SK-N-SH (cell line): ENCODE data around the gene SLC22A17. TPM values are rescaled to one million over a fixed set of nuclear protein-coding genes. Genes with fewer than 3 reads are reported as not detected.

Experiments used
- CTCF ChIA-PET: fragments of 300-600, 350-600 bp; formaldehyde crosslinking; extraction: SDS; loops from one replicate; lab custom pipeline; 2021; lab: Yijun Ruan, JAX
- POLR2A ChIA-PET: fragments of 350-600 bp; sonication (Branson Sonifier 250); formaldehyde crosslinking; extraction: SDS; loops from one replicate; lab custom pipeline; 2020; ENCODE audit warnings: antibody characterized with exemption, inconsistent platforms; lab: Yijun Ruan, JAX
- DNase-seq: peaks from one replicate; pipeline ENCODE4 v3.0.0; 2012
- H2AFZ ChIP-seq: fragments of 200-600 bp; sonication (generic); 2 replicates; pipeline ENCODE4 v1.8.1; 2016; ENCODE audit warnings: antibody characterized with exemption, mild to moderate bottlenecking, low read depth
- H3F3A ChIP-seq: fragments of 200-600 bp; sonication (generic); replicated peaks from 2 replicates; pipeline ENCODE3; 2016; ENCODE audit warnings: antibody characterized with exemption, mild to moderate bottlenecking; ENCODE audit not compliant: insufficient read depth
- H3K27ac ChIP-seq, 2 experiments: fragments of 200-500 bp in 1 of 2; fragments of 200-600 bp in 1 of 2; sonication (Bioruptor generic) in 1 of 2; sonication (generic), shearing (Covaris generic) in 1 of 2; 2 replicates each; pipeline versions ENCODE4 v1.5.1 to v1.6.1; 2014 to 2016; ENCODE audit warnings: low read depth in 2 of 2, inconsistent platforms in 1 of 2, low read length in 1 of 2, mild to moderate bottlenecking in 1 of 2, mixed read lengths in 1 of 2
- H3K27me3 ChIP-seq: fragments of 200-600 bp; sonication (generic), shearing (Covaris generic); 2 replicates; pipeline ENCODE4 v1.6.1; 2016; ENCODE audit warnings: mixed run types; ENCODE audit not compliant: insufficient read depth
- H3K36me3 ChIP-seq, 2 experiments: fragments of 200-500 bp in 1 of 2; fragments of 200-600 bp in 1 of 2; sonication (Bioruptor generic) in 1 of 2; sonication (generic) in 1 of 2; replicated peaks in 1 of 2; 2 replicates each; pipeline versions ENCODE3 to v1.5.1; 2014 to 2016; ENCODE audit warnings: low read length in 1 of 2, mild to moderate bottlenecking in 1 of 2; ENCODE audit not compliant: insufficient read depth in 2 of 2, control insufficient read depth in 1 of 2
- H3K4me1 ChIP-seq, 2 experiments: fragments of 200-500 bp in 1 of 2; fragments of 200-600 bp in 1 of 2; sonication (Bioruptor generic) in 1 of 2; sonication (generic), shearing (Covaris generic) in 1 of 2; 2 replicates each; pipeline versions ENCODE4 v1.5.1 to v1.6.1; 2014 to 2016; ENCODE audit warnings: low read depth in 1 of 2, low read length in 1 of 2, mixed run types in 1 of 2; ENCODE audit not compliant: insufficient read depth in 2 of 2, control insufficient read depth in 1 of 2
- H3K4me2 ChIP-seq: fragments of 200-600 bp; sonication (generic), shearing (Covaris generic); 2 replicates; pipeline ENCODE4 v1.6.1; 2017; ENCODE audit warnings: mixed run types
- H3K4me3 ChIP-seq, 2 experiments: fragments of 200-500 bp in 1 of 2; fragments of 200-600 bp in 1 of 2; sonication (Bioruptor generic) in 1 of 2; sonication (generic), shearing (Covaris generic) in 1 of 2; 2 replicates each; pipeline versions ENCODE4 v1.5.1 to v1.8.1; 2014 to 2016; ENCODE audit warnings: low read depth in 2 of 2, inconsistent platforms in 1 of 2, low read length in 1 of 2, mild to moderate bottlenecking in 1 of 2, mixed read lengths in 1 of 2, moderate library complexity in 1 of 2
- H3K79me2 ChIP-seq: fragments of 200-600 bp; sonication (generic); 2 replicates; pipeline ENCODE4 v1.8.1; 2017; ENCODE audit warnings: mild to moderate bottlenecking; ENCODE audit not compliant: insufficient read depth
- H3K9ac ChIP-seq: fragments of 200-600 bp; sonication (generic); 2 replicates; pipeline ENCODE4 v1.6.1; 2017; ENCODE audit warnings: mixed run types
- H3K9me2 ChIP-seq: fragments of 200-600 bp; sonication (generic); 2 replicates; pipeline ENCODE4 v1.6.1; 2017; ENCODE audit warnings: mixed run types
- H3K9me3 ChIP-seq: fragments of 200-600 bp; sonication (generic); 2 replicates; pipeline ENCODE4 v1.6.1; 2017; ENCODE audit warnings: mixed run types, mild to moderate bottlenecking, moderate library complexity
- H4K20me1 ChIP-seq: fragments of 200-600 bp; sonication (generic); 2 replicates; pipeline ENCODE4 v1.6.1; 2017; ENCODE audit warnings: mild to moderate bottlenecking, mixed run types; ENCODE audit not compliant: insufficient read depth
- CTCF ChIP-seq: fragments of 200-600 bp; sonication (generic); IDR thresholded peaks from 2 replicates; pipeline ENCODE4 v1.6.1; 2017; ENCODE audit warnings: antibody characterized with exemption, mild to moderate bottlenecking, moderate library complexity
- ELF1 ChIP-seq: IDR thresholded peaks from 2 replicates; pipeline ENCODE4 v1.4.0; 2012
- FOSL2 ChIP-seq: IDR thresholded peaks from 2 replicates; pipeline ENCODE4 v1.4.0; 2012; ENCODE audit warnings: low read depth, mild to moderate bottlenecking, moderate library complexity, borderline replicate concordance
- GABPA ChIP-seq: IDR thresholded peaks from 2 replicates; pipeline ENCODE4 v1.4.0; 2012; ENCODE audit warnings: low read depth, mild to moderate bottlenecking
- JUND ChIP-seq: IDR thresholded peaks from 2 replicates; pipeline ENCODE4 v1.4.0; 2012
- MXI1 ChIP-seq: IDR thresholded peaks from 2 replicates; pipeline ENCODE4 v1.6.1; 2012; ENCODE audit warnings: mild to moderate bottlenecking, low read depth, low read length, improper control_type of control experiment
- NFIC ChIP-seq: IDR thresholded peaks from 2 replicates; pipeline ENCODE4 v1.4.0; 2012; ENCODE audit warnings: borderline replicate concordance
- POLR2AphosphoS5 ChIP-seq: IDR thresholded peaks from 2 replicates; pipeline ENCODE4 v1.6.1; 2012; ENCODE audit warnings: low read depth, low read length
- RAD21 ChIP-seq: IDR thresholded peaks from 2 replicates; pipeline ENCODE4 v1.6.1; 2012; ENCODE audit warnings: mild to moderate bottlenecking, low read length
- RCOR1 ChIP-seq: fragments of 150-350 bp; IDR thresholded peaks from 2 replicates; pipeline ENCODE4 v1.6.1; 2017; ENCODE audit warnings: antibody characterized with exemption, low read length
- RFX5 ChIP-seq: IDR thresholded peaks from 2 replicates; pipeline ENCODE4 v1.6.1; 2012; ENCODE audit warnings: mild to moderate bottlenecking, improper control_type of control experiment, low read length
- RXRA ChIP-seq: IDR thresholded peaks from 2 replicates; pipeline ENCODE4 v1.4.0; 2012; ENCODE audit warnings: low read depth, mild to moderate bottlenecking, borderline replicate concordance
- SMC3 ChIP-seq: IDR thresholded peaks from 2 replicates; pipeline ENCODE4 v1.6.1; 2012; ENCODE audit warnings: low read depth, low read length, improper control_type of control experiment
- TAF1 ChIP-seq: IDR thresholded peaks from 2 replicates; pipeline ENCODE4 v1.6.1; 2012; ENCODE audit warnings: low read depth, mild to moderate bottlenecking, low read length, moderate library complexity, borderline replicate concordance
- TCF12 ChIP-seq: IDR thresholded peaks from 2 replicates; pipeline ENCODE4 v1.4.0; 2012
- TEAD4 ChIP-seq: IDR thresholded peaks from 2 replicates; pipeline ENCODE4 v1.4.0; 2012; ENCODE audit warnings: mild to moderate bottlenecking, borderline replicate concordance; ENCODE audit not compliant: insufficient read depth
- USF2 ChIP-seq: fragments of 150-350 bp; IDR thresholded peaks from 2 replicates; pipeline ENCODE4 v1.6.1; 2017; ENCODE audit warnings: antibody characterized with exemption, low read length, low read depth, borderline replicate concordance
- YY1 ChIP-seq: IDR thresholded peaks from 2 replicates; pipeline ENCODE4 v1.4.0; 2012; ENCODE audit warnings: low read depth, mild to moderate bottlenecking
- WGBS: methylation state at CpG from one replicate; pipeline ENCODE4 v1.1.6; 2017; ENCODE audit warnings: low lambda C conversion rate; 5-methylcytosine and 5-hydroxymethylcytosine counted together
- polyA plus RNA-seq, 3 experiments: library from polyadenylated mRNA; depleted of rRNA; stranded (reverse); fragments of >200 nt; gene quantifications; 2 replicates each; pipeline ENCODE4 v1.2.3, GENCODE V29; 2012
- TF ChIP-seq, protein P1 (sequence below): IDR thresholded peaks from 2 replicates; pipeline ENCODE4 v1.4.0; 2012; ENCODE audit warnings: low read depth

Gene SLC22A17
- polyA plus RNA-seq, 1 of the 3 experiments (the other 2 are of a cell fraction): 27.2 TPM

GRCh38 chr14:23339506-23340268 is 13.0 kb downstream of the SLC22A17 start:
- Histone ChIP-seq H3K4me1 (no peaks in the 10 kb centered on the region), H3K9me3 (peaks cover 8% of the 10 kb centered on the region; the same call in 1 of the 2 replicates), H3K4me2 (no peak overlapping the region), H2AFZ (no peak overlapping the region), H3K36me3 (no peaks in the 10 kb centered on the region), H3K79me2 (no peaks in the 10 kb centered on the region), H3K4me3 (no peak overlapping the region), H3K27ac (no peak overlapping the region), H3K27me3 (0 out of 2 replicates have a peak, but pooled peaks cover 3% of the 10 kb centered on the region), H3F3A (no peaks in the 10 kb centered on the region), H3K9me2 (no peaks in the 10 kb centered on the region), H4K20me1 (no peaks in the 10 kb centered on the region), H3K9ac (no peak overlapping the region)
- 0% methylated on average over 1 of the region's 1 CpG for WGBS
- DNase-seq: no peak
- no peak for TF ChIP-seq CTCF
- TF ChIP-seq USF2: no peak
- no peak for TF ChIP-seq RXRA
- TF ChIP-seq SMC3: no peak
- no peak for TF ChIP-seq TCF12
- TF ChIP-seq POLR2AphosphoS5: no peak
- TF ChIP-seq NFIC: no peak
- TF ChIP-seq FOSL2: no peak
- no peak for TF ChIP-seq RFX5
- TF ChIP-seq RAD21: no peak
- no peak for TF ChIP-seq TEAD4
- no peak for TF ChIP-seq TAF1
- TF ChIP-seq, protein P1, sequence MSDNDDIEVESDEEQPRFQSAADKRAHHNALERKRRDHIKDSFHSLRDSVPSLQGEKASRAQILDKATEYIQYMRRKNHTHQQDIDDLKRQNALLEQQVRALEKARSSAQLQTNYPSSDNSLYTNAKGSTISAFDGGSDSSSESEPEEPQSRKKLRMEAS: no peak
- CTCF ChIA-PET: interaction anchor here (1.4 to 1.9 kb wide), 2 partner anchors 12 to 20 kb away, joined by 4 read pairs; no protein-coding TSS in a partner anchor
- POLR2A ChIA-PET: no interaction called here

DNA sequence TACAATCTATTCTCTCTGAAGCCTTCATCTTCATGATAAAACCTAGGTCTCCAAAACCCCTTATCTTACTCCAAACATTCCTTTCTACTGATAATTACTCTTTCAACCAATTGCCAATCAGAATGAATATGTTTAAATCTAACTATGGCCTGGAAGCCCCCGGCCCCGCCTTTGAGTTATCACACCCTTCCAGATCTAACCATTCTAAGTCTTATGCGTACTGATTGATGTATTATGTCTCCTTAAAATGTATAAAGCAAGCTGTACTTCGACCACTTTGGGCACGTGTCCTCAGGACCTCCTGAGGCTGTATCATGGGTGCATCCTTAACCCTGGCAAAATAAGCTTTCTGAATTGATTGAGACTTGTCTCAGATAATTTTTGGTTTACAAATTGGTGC is 17.1 kb downstream of the SLC22A17 start:
- Histone ChIP-seq H3K4me3 (no peak overlapping the region), H3K27me3 (peaks cover 13% of the 10 kb centered on the region; the same call in 1 of the 2 replicates), H3K9me2 (no peaks in the 10 kb centered on the region), H3K27ac (no peak overlapping the region), H3K4me2 (no peak overlapping the region), H3K9ac (no peak overlapping the region), H3F3A (no peaks in the 10 kb centered on the region), H3K36me3 (no peaks in the 10 kb centered on the region), H4K20me1 (no peaks in the 10 kb centered on the region), H3K9me3 (peaks cover 8% of the 10 kb centered on the region; the same call in 1 of the 2 replicates), H3K79me2 (no peaks in the 10 kb centered on the region), H3K4me1 (no peaks in the 10 kb centered on the region), H2AFZ (no peak overlapping the region)
- no peak for TF ChIP-seq GABPA
- no peak for TF ChIP-seq YY1
- TF ChIP-seq FOSL2: no peak
- no peak for TF ChIP-seq ELF1
- no peak for TF ChIP-seq MXI1
- no peak for TF ChIP-seq TCF12
- TF ChIP-seq, protein P1: no peak
- no peak for TF ChIP-seq RCOR1
- TF ChIP-seq JUND: no peak
- CTCF ChIA-PET: interaction anchor here (0.8 to 2.6 kb wide), 6 partner anchors 9 to 224 kb away, joined by 3 to 14 read pairs (median 3); partner anchors contain the start of gene SLC22A17
- WGBS: 16% methylated on average over 5 of the region's 5 CpGs
- POLR2A ChIA-PET: no interaction called here
- no peak for DNase-seq
